Osteoblast (primary cell): ENCODE data around the gene PAH. TPM values are rescaled to one million over a fixed set of nuclear protein-coding genes. Genes with fewer than 3 reads are reported as not detected.
A peak's percentile ranks its signal among the peaks of the same experiment; 100 is the strongest.

Source experiments
- DNase-seq: peaks from one replicate; pipeline ENCODE4 v3.0.0; 2011; ENCODE audit warnings: low spot score, mixed read lengths; ENCODE audit not compliant: insufficient read length; ENCODE audit errors: missing footprints
- H2AFZ ChIP-seq: 2 replicates; pipeline ENCODE4 v1.6.0; 2011; ENCODE audit warnings: mild to moderate bottlenecking, low read length
- H3K27ac ChIP-seq: 2 replicates; pipeline ENCODE4 v1.5.1; 2011; ENCODE audit warnings: mild to moderate bottlenecking, low read depth, low read length, moderate library complexity
- H3K27me3 ChIP-seq: 2 replicates; pipeline ENCODE4 v1.6.0; 2012; ENCODE audit warnings: mild to moderate bottlenecking, control low read depth, inconsistent platforms, low read length, moderate library complexity; ENCODE audit not compliant: insufficient read depth
- H3K36me3 ChIP-seq: 2 replicates; pipeline ENCODE4 v1.5.1; 2011; ENCODE audit warnings: mild to moderate bottlenecking, low read length, control low read depth, moderate library complexity; ENCODE audit not compliant: insufficient read depth
- H3K4me1 ChIP-seq: 2 replicates; pipeline ENCODE4 v1.5.1; 2011; ENCODE audit warnings: mild to moderate bottlenecking, low read length, control low read depth, moderate library complexity; ENCODE audit not compliant: insufficient read depth
- H3K4me2 ChIP-seq: 2 replicates; pipeline ENCODE4 v1.6.0; 2011; ENCODE audit warnings: mild to moderate bottlenecking, low read length; ENCODE audit not compliant: insufficient read depth
- H3K4me3 ChIP-seq: fragments of 200-600 bp; sonication (generic); 3 replicates; pipeline ENCODE4 v1.5.1; 2012; ENCODE audit warnings: mild to moderate bottlenecking, low read length, inconsistent platforms; ENCODE audit not compliant: insufficient read depth
- H3K79me2 ChIP-seq: 2 replicates; pipeline ENCODE4 v1.6.0; 2012; ENCODE audit warnings: mild to moderate bottlenecking, low read length, control low read depth, inconsistent platforms; ENCODE audit not compliant: insufficient read depth
- H3K9me3 ChIP-seq: 2 replicates; pipeline ENCODE4 v1.5.1; 2011; ENCODE audit warnings: low read depth, low read length, control low read depth
- H4K20me1 ChIP-seq: 2 replicates; pipeline ENCODE4 v1.6.0; 2012; ENCODE audit warnings: mild to moderate bottlenecking, low read length, control low read depth; ENCODE audit not compliant: insufficient read depth
- CTCF ChIP-seq: IDR thresholded peaks from 2 replicates; pipeline ENCODE4 v1.5.1; 2011; ENCODE audit warnings: mild to moderate bottlenecking, low read depth, low read length, moderate library complexity; ENCODE audit errors: extremely low read depth
- total RNA-seq: library from RNA; depleted of rRNA; stranded (reverse); fragments of >200 nt; gene quantifications from 2 replicates; pipeline ENCODE4 v1.2.3, GENCODE V29; 2012

PAH gene
- total RNA-seq, 1 donor: not detected

DNA sequence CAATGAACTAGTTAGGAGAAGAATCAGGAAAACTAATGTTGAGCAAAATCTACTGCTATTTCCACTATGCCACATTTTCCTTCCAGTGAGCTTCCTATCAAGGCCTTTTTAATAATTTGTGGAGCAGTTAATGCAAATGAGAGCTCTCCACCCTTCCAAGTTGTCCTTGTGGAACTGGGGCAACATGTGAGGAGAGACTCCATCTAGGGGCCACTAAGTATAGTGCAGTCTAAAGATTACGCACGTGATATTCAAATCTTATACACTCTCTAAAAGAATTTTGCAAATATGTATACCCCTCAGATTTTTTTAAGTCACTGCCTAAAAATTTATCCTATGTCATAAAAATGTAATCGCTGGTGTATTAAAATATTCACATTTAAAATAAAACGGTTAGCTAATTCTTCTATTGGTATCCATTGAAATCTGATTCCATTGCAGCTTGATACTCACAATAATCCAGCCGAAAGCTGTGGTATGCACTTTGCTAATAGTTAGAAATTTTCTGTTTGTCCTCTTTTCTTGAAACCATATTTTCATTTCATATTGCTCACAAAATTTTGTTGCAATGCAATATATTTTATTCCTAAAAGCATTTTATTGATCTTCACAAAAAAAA lies 100.1 kb downstream of the PAH start:
- Histone ChIP-seq H4K20me1 (no peaks in the 10 kb centered on the region), H3K4me2 (no peak overlapping the region), H2AFZ (no peak overlapping the region), H3K4me3 (no peak overlapping the region), H3K79me2 (no peaks in the 10 kb centered on the region), H3K36me3 (no peaks in the 10 kb centered on the region), H3K27me3 (no peaks in the 10 kb centered on the region), H3K4me1 (no peaks in the 10 kb centered on the region), H3K27ac (no peak overlapping the region), H3K9me3 (no peaks in the 10 kb centered on the region)
- DNase-seq: no peak
- TF ChIP-seq CTCF: peak; percentile 72

- H3K36me3 ChIP-seq: no peaks in the 10 kb centered on the region
- no peaks in the 10 kb centered on the region for H3K27me3 ChIP-seq
- no peak overlapping the region for H3K4me3 ChIP-seq
- DNase-seq: no peak
- H3K27ac ChIP-seq: no peak overlapping the region
- no peaks in the 10 kb centered on the region for H4K20me1 ChIP-seq
- no peaks in the 10 kb centered on the region for H3K9me3 ChIP-seq
- H2AFZ ChIP-seq: no peak overlapping the region
- no peak overlapping the region for H3K4me2 ChIP-seq
- H3K4me1 ChIP-seq: no peaks in the 10 kb centered on the region
- H3K79me2 ChIP-seq: no peaks in the 10 kb centered on the region
- no peak for TF ChIP-seq CTCF
Observed at GRCh38 chr12:102814691-102815367, 102.2 kb downstream of the PAH start.

GRCh38 chr12:102812344-102812743 lies 104.7 kb downstream of the PAH start:
- Histone ChIP-seq H3K27ac (no peak overlapping the region), H3K4me1 (no peaks in the 10 kb centered on the region), H3K36me3 (no peaks in the 10 kb centered on the region), H3K9me3 (no peaks in the 10 kb centered on the region), H3K4me2 (no peak overlapping the region), H2AFZ (no peak overlapping the region), H4K20me1 (no peaks in the 10 kb centered on the region), H3K79me2 (no peaks in the 10 kb centered on the region), H3K4me3 (no peak overlapping the region), H3K27me3 (no peaks in the 10 kb centered on the region)
- no peak for DNase-seq
- TF ChIP-seq CTCF: no peak

DNA sequence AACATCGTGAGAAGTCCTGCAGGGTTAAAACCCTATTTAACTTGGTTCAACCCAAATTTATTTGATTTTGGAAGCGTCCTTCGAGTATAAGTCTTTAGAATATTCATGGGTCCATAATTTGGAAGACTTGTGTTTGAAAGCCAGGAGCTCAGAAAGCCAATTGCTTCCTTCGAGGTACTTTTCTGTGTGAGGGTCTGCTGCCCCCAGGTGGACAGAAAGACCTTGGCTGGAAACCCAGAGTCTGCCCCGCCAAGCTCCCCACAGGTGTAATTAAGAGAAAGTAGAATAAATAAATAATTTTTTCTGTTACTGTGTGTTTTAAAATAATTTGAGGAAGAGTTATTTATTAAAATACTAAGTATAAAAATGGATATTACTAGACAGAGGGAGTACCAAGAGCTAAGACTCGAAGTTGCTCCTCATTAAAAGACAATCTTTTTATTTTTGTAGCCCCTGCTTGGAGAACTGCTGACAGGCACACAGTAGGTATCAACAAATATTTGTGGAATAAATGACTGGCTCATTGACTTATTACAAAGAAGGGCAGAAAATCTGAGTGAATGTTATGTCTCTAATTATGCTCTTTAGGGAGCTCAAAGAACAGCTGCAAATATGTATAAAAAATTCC lies 105.8 kb downstream of the PAH start:
- no peak overlapping the region for H3K27ac ChIP-seq
- no peaks in the 10 kb centered on the region for H3K79me2 ChIP-seq
- peak; percentile 22 for TF ChIP-seq CTCF
- no peaks in the 10 kb centered on the region for H3K9me3 ChIP-seq
- DNase-seq: peak; percentile 6
- H3K4me3 ChIP-seq: no peak overlapping the region
- H2AFZ ChIP-seq: no peak overlapping the region
- H3K27me3 ChIP-seq: no peaks in the 10 kb centered on the region
- no peaks in the 10 kb centered on the region for H3K4me1 ChIP-seq
- H3K4me2 ChIP-seq: no peak overlapping the region
- no peaks in the 10 kb centered on the region for H4K20me1 ChIP-seq
- H3K36me3 ChIP-seq: no peaks in the 10 kb centered on the region
